Right lung (tissue), 10 donors: ENCODE data around the gene EPHA10. TPM values are rescaled to one million over a fixed set of nuclear protein-coding genes. Genes with fewer than 3 reads are reported as not detected.

Experiments
- DNase-seq, 2 donors: peaks; one replicate each; pipeline ENCODE4 v3.0.0-alpha.2; 2013
- long read RNA-seq, 8 donors: transcript quantifications; one replicate each; lab custom pipeline, GENCODE V29; 2026
- polyA plus RNA-seq, 5 donors: library from polyadenylated mRNA; unstranded; fragments of 120-200 nt; gene quantifications; one replicate each; pipeline versions ENCODE4 v1.2.1 to v1.2.3, GENCODE V29; 2013; ENCODE audit warnings: inconsistent platforms in 1 of 5, low replicate concordance in 1 of 5; ENCODE audit not compliant: insufficient read length in 5 of 5, insufficient read depth in 1 of 5

Gene EPHA10
- under 1 TPM; 0.14 to 0.30 (median 0.27) TPM for polyA plus RNA-seq
- long read RNA-seq, donor 1, result 0 reads
- long read RNA-seq, donor 2, result 0 reads
- long read RNA-seq, donor 3, result 0 reads
- long read RNA-seq, donor 4, result 0 reads
- long read RNA-seq, donor 5, result 0 reads
- long read RNA-seq, donor 6, result 0 reads
- long read RNA-seq, donor 7, result 0 reads
- long read RNA-seq, donor 8, result 0 reads

GRCh38 chr1:37764888-37765441 lies at the start of gene EPHA10:
EPHA10 (minus strand) TSS chr1:37765120; CDS start chr1:37765066, 54 bp downstream.
- DNase-seq, result no peak

GRCh38 chr1:37814252-37814651 lies 49.3 kb upstream of the EPHA10 start:
- no peak for DNase-seq

- DNase-seq, result no peak
These were observed 48.7 kb upstream of the EPHA10 start for GRCh38 chr1:37813529-37814145.

GRCh38 chr1:37811027-37811655 lies 46.2 kb upstream of the EPHA10 start:
- DNase-seq, result peak; percentile 44 to 55

GRCh38 chr1:37809942-37810341 lies 45.0 kb upstream of the EPHA10 start:
- no peak for DNase-seq

GRCh38 chr1:37808369-37809319 lies 43.7 kb upstream of the EPHA10 start:
- DNase-seq, result no peak

GRCh38 chr1:37807555-37808368 lies 42.8 kb upstream of the EPHA10 start, which contains the start of the genes C1orf122 and YRDC:
C1orf122 (plus strand) TSS chr1:37807790; CDS start chr1:37808405, 615 bp downstream.
YRDC (minus strand) TSS chr1:37808208; CDS start chr1:37808180, 28 bp downstream.
- peak; percentile 91 to 92 for DNase-seq

GRCh38 chr1:37807220-37807554 lies 42.3 kb upstream of the EPHA10 start:
- DNase-seq, result no peak

- DNase-seq, result no peak
These were observed 37.5 kb upstream of the EPHA10 start for GRCh38 chr1:37802439-37802838.

GRCh38 chr1:37797750-37798345 lies 32.9 kb upstream of the EPHA10 start:
- no peak for DNase-seq

GRCh38 chr1:37795340-37796125 lies 30.6 kb upstream of the EPHA10 start:
- DNase-seq, result peak; percentile 39 to 54

- DNase-seq, result no peak
These were observed 29.7 kb upstream of the EPHA10 start for GRCh38 chr1:37794372-37795339.

GRCh38 chr1:37793773-37794371 lies 29.0 kb upstream of the EPHA10 start, which contains the start of gene MANEAL:
MANEAL (plus strand) TSS chr1:37793847; CDS start chr1:37794183, 336 bp downstream.
- DNase-seq, result peak in 1 of 2 donors; percentile 30

- no peak for DNase-seq
These were observed 28.2 kb upstream of the EPHA10 start for GRCh38 chr1:37792943-37793686.

- DNase-seq, result no peak
These were observed 17.6 kb upstream of the EPHA10 start for GRCh38 chr1:37782491-37782890.

- no peak for DNase-seq
These were observed 13.7 kb upstream of the EPHA10 start for GRCh38 chr1:37778654-37779053.
